HG02884 (cell line): Measurements from ENCODE around the gene TRIM39.
"Not testable (repeated sequence)": the region's sequence is repeated elsewhere in the genome, so short reads cannot be mapped to it uniquely, and the experiment has no call there.

ENCODE experiments used
- ATAC-seq: cut with Tn5 transposase; IDR thresholded peaks from one replicate; pipeline ENCODE4 v1.9.1; 2021; ENCODE audit warnings: mild to moderate bottlenecking, moderate library complexity; ENCODE audit not compliant: unreplicated experiment

The TRIM39 gene

DNA sequence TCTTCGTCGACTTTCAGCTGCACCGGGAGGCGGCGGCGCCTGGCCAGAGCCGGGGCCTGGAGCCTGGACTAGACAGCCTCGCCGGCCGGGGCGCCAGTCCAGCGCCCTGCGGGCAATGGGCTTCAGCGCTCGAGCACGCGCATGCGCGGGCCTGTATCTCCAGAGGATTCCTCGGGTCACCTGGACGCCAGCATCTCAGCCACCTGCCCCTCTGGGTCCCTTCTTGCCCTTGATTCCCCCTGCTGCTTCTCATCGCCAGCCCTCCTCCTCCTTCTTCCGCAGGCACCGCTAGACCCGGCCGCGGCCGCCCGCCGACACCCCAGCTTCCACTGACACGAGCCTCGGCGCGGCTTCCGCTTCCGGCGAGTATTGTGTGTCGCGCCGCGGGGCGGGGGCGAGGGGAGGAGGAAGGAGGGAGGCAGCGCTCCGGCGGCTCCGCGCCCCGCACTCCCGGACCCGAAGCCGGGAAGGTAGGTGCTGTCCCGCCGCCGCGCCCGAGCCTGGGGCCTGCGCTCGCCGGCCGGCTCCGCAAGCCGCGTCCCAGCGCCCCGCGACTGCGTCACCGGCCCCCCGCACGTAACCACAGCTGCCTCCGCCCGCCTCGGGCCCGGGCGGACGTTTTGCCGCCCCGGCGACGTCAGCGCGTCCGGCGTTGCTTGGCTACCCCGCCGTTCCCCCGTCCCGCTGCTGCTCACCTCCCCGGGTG is at the start of gene TRIM39:
TRIM39 (plus strand) TSS at position 402 of the 706 bp plus-strand sequence. CDS start 2,391 bp downstream, outside the sequence.
- peak; percentile 71 for ATAC-seq

- not testable (repeated sequence) for ATAC-seq
Observed at GRCh38 chr6:30280988-30281387, 45.7 kb upstream of the TRIM39 start.

DNA sequence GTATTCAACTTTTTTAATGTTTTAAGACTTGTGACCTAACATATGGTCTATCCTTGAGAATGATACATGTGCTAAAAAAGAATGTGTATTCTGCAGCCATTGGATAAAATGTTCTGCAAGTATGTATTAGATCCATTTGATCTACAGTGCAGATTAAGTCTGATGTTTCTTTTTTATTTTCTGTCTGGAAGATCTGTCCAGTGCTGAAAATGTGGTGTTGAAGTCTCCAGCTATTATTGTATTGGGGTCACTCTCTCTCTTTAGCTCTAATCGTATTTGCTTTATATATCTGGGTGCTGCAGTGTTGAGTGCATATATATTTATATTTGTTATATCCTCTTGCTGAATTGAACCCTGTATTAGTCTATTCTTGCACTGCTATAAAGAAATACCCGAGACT is 44.2 kb upstream of the TRIM39 start:
- no peak for ATAC-seq

GRCh38 chr6:30283761-30284160 is 43.0 kb upstream of the TRIM39 start:
- ATAC-seq, result no peak

GRCh38 chr6:30287139-30287538 is 39.6 kb upstream of the TRIM39 start:
- no peak for ATAC-seq

DNA sequence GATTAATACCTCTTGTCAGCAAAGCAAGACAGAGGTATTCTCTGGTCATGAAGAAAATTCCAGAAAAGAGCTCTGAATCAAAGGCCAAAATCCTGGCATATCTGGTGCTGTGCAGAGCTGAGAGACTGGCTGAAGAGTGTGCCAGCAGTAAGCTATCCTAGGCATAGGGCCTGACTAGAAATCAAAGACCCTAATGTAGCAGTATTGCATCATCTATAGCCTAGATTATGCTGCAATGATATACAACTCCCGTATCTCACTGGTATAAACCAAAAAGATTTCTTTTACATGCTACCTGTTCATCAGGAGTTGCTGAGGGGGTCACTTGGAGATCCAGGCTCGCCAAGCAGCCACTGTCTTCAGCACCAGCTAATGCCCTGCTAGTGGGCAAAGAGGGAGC is 30.9 kb upstream of the TRIM39 start:
- no peak for ATAC-seq

GRCh38 chr6:30304002-30304401 is 22.7 kb upstream of the TRIM39 start:
- no peak for ATAC-seq

GRCh38 chr6:30311101-30311500 is 15.6 kb upstream of the TRIM39 start:
- ATAC-seq, result no peak

DNA sequence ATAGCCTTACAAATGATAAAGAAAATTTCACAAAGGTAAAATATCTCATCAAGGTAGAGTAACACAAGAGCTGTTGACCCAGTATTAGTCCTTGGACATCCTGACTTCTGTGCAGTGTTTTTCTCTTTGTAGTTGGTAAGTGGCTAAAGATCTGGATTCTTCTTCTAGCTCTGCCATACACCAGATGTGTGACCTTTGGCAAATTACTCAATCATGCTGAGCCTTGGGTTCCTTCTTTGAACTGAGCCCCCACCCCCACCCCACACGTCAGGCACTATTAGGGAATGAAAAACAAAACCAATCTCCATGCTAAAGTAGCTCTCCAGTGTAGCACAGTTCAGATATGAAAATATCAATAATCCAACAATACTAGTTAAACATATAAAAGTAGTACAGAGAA is 15.1 kb upstream of the TRIM39 start:
- no peak for ATAC-seq

GRCh38 chr6:30312266-30312665 is 14.5 kb upstream of the TRIM39 start:
- no peak for ATAC-seq

GRCh38 chr6:30312676-30313321 is 13.9 kb upstream of the TRIM39 start:
- ATAC-seq, result no peak

- ATAC-seq, result no peak
Observed at GRCh38 chr6:30315156-30315555, 11.6 kb upstream of the TRIM39 start.

DNA sequence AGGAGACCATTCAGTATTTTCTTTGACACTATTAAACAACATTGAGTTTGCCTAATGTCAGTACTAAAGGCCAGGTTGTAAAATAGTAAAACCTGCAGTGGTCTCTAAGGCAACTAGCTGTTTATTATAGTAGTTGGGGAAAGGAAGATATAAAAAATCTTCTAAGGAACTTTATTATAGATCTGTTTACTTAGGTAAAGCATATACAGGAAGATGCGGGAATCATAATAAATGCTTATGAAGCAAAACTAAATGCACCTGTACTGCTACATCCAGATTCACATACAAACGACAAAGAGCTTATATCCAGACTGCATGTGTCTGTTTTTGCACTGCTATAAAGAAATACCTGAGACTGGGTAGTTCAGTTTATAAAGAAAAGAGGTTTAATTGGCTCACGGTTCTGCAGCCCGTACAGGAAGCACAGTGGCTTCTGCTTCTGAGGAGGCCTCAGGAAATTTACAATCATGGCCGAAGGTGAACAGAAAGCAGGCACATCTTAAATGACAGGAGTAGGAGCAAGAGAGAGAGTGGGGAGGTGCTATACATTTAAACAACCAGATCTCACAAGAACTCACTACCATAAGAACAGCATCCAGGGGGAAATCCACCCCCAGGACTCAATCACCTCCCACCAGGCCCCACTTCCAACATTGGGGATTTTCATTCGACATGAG is 8.7 kb upstream of the TRIM39 start:
- no peak for ATAC-seq

GRCh38 chr6:30319146-30319835 is 7.4 kb upstream of the TRIM39 start:
- ATAC-seq, result no peak

- no peak for ATAC-seq
Observed at GRCh38 chr6:30321692-30322388, 4.9 kb upstream of the TRIM39 start.

GRCh38 chr6:30322527-30323501 is 3.9 kb upstream of the TRIM39 start:
- no peak for ATAC-seq

DNA sequence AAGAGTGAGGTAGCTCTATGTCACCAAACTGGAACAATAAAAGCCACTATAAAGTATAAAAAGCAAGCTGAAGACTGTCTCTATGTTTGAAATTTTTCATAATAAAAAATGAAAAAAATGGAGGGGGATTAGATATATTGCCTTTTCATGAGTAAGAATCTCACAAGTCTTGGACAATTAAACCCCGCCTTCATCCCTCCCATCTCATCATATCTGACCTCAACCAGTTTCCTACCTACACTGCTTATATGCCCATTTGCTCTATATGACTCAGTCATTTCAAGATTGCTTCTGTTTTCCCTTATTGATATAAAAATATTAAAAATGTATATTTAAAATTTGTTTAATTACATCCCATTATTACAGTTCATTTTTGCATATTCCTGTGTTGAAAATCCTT is 2.9 kb upstream of the TRIM39 start:
- ATAC-seq, result no peak

- ATAC-seq, result no peak
Observed at GRCh38 chr6:30325150-30325872, 1.4 kb upstream of the TRIM39 start.
